Stimulated activated CD4-positive, alpha-beta T cell treated with anti-CD3 and anti-CD28 coated beads, Interleukin-12 subunit alpha, Interleukin-12 subunit beta, amount 100 ng/mL, for 4 hours (primary cell): ENCODE results near the gene SUPT20HL1.
"Not testable (repeated sequence)": the region's sequence is repeated elsewhere in the genome, so short reads cannot be mapped to it uniquely, and the experiment has no call there.

Experiments used
- DNase-seq: peaks from one replicate; pipeline ENCODE4 v3.0.0-alpha.2; 2020

The SUPT20HL1 gene

GRCh38 chrX:24360272-24360671, at the start of gene SUPT20HL1:
Gene SUPT20HL1, plus strand, starts transcription at chrX:24360639. Its CDS starts 2,122 bp downstream, at chrX:24362761.
- DNase-seq = no peak

GRCh38 chrX:24310916-24311315, 49.5 kb upstream of the SUPT20HL1 start:
- not testable (repeated sequence) for DNase-seq

- DNase-seq = not testable (repeated sequence)
Observed at GRCh38 chrX:24311507-24312248, 48.8 kb upstream of the SUPT20HL1 start.

GRCh38 chrX:24312249-24312607, 48.2 kb upstream of the SUPT20HL1 start:
- DNase-seq = not testable (repeated sequence)

- DNase-seq = no peak
Observed at GRCh38 chrX:24314019-24314635, 46.3 kb upstream of the SUPT20HL1 start, which contains the start of gene SUPT20HL2. Gene SUPT20HL2, minus strand, starts transcription at chrX:24314069. Its CDS starts 754 bp downstream, at chrX:24313315.

- DNase-seq = no peak
Observed at GRCh38 chrX:24316111-24316510, 44.3 kb upstream of the SUPT20HL1 start.

- no peak for DNase-seq
Observed at GRCh38 chrX:24317567-24317966, 42.9 kb upstream of the SUPT20HL1 start.

GRCh38 chrX:24321741-24322395, 38.6 kb upstream of the SUPT20HL1 start:
- DNase-seq = no peak

GRCh38 chrX:24325231-24325630, 35.2 kb upstream of the SUPT20HL1 start:
- no peak for DNase-seq

GRCh38 chrX:24332878-24333277, 27.6 kb upstream of the SUPT20HL1 start:
- no peak for DNase-seq

- no peak for DNase-seq
Observed at GRCh38 chrX:24333371-24333770, 27.1 kb upstream of the SUPT20HL1 start.

- DNase-seq = no peak
Observed at GRCh38 chrX:24334461-24334860, 26.0 kb upstream of the SUPT20HL1 start.

- DNase-seq = no peak
Observed at GRCh38 chrX:24335871-24336270, 24.6 kb upstream of the SUPT20HL1 start.

GRCh38 chrX:24339911-24340310, 20.5 kb upstream of the SUPT20HL1 start:
- no peak for DNase-seq

- DNase-seq = no peak
Observed at GRCh38 chrX:24340501-24340900, 19.9 kb upstream of the SUPT20HL1 start.

GRCh38 chrX:24341795-24342194, 18.6 kb upstream of the SUPT20HL1 start:
- DNase-seq = no peak

- DNase-seq = no peak
Observed at GRCh38 chrX:24343719-24344118, 16.7 kb upstream of the SUPT20HL1 start.

- DNase-seq = no peak
Observed at GRCh38 chrX:24347881-24348280, 12.6 kb upstream of the SUPT20HL1 start.

- DNase-seq = no peak
Observed at GRCh38 chrX:24350217-24350616, 10.2 kb upstream of the SUPT20HL1 start.

GRCh38 chrX:24355095-24355494, 5.3 kb upstream of the SUPT20HL1 start:
- no peak for DNase-seq

- DNase-seq = no peak
Observed at GRCh38 chrX:24357106-24357505, 3.3 kb upstream of the SUPT20HL1 start.

GRCh38 chrX:24362089-24362745, 1.8 kb downstream of the SUPT20HL1 start:
- DNase-seq = not testable (repeated sequence)

- not testable (repeated sequence) for DNase-seq
Observed at GRCh38 chrX:24363432-24364181, 3.2 kb downstream of the SUPT20HL1 start.
